HG02870 (cell line): ENCODE measurements around the gene PTRH2.

Experiments used
- ATAC-seq: cut with Tn5 transposase; IDR thresholded peaks from one replicate; pipeline ENCODE4 v1.9.1; 2021; ENCODE audit warnings: mild to moderate bottlenecking, moderate library complexity; ENCODE audit not compliant: unreplicated experiment

The PTRH2 gene

DNA sequence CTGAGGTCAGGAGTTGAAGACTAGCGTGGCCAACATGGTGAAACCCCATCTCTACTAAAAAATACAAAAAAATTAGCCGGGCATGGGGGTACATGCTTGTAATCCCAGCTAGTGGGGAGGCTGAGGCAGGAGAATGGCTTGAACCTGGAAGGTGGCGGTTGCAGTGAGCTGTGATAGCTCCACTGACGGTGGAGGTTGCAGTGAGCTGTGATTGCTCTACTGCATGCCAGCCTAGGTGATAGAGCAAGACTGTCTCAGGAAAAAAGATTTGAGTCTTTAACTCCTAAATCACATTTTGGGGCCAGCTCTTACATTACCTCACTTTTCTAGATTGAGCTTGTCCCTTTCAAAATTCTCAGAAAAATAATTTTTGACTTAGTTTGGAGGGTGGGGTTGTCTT is 15.4 kb upstream of the PTRH2 start:
- no peak for ATAC-seq

DNA sequence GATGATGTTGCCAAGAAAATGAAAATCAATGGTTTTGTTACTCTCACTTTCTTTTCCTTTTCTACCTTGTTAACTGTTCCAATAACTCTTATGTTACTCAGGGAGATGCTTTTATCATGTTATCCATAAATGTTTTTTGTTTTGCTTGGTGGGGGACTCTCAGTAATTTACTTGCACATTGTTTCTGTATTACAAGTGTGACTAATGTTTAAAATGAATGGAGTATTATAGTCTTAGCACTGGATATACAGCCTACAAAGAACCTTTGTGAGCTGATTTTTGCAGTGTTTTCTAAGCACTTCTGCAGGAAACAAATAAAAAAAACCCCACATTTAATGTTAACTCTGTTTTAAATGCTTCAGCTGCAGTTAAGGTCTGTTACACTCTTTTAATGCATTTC is 12.3 kb upstream of the PTRH2 start:
- no peak for ATAC-seq

DNA sequence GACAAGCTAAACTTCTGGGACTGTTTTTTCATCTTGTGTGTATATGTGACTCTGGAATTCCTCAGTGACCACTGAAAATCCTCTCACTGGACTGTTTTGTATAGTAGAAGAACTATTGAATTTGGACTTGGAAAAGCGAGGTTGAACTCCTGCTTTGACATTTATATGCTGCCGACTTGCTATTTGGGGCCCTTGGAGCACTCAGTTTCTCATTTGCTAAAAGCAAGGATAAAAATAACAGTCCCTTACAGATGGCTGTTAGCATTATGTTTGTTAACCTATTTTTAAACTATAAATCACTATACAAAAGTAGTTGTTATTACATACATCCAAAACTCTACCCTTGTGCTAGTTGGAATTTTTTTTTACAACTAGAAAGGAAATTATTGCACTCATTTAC is 9.2 kb upstream of the PTRH2 start:
- ATAC-seq = no peak

DNA sequence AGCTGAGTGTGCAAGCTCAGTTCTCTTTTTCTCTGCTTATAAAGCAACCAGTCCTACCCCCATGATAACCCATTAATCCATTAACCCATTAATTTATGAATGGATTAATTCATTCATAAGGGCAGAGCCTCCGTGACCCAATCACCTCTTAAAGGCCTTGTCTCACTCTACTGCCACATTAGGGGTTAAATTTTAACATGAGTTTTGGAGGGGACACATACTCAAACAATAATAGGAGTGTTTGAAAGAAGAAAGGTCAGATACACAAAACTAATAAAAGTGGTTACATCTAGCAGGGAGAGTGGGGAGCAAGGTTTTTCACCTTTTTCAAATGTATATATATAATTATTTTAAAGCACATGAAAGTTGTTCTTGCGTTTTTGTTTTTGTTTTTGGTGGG is 7.0 kb upstream of the PTRH2 start:
- no peak for ATAC-seq

DNA sequence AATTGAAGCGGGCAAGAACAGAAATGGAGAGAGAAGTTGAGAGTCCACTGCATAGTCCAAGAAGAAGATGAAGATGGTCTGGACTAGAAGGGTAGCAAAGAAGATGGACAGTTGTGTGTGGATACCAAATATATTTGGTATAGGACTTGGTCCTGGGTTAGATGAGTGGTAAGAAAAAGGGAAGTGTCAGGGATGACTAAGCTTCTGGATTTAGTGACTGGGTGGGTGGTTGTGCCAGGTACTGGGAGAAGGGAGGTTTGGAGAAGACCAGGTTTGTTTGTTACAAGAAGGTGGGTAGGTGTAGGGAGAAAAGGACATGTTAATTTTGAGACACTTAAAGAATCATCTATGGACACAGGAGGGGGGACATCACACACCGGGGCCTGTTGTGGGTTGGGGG is 5.6 kb upstream of the PTRH2 start:
- no peak for ATAC-seq

DNA sequence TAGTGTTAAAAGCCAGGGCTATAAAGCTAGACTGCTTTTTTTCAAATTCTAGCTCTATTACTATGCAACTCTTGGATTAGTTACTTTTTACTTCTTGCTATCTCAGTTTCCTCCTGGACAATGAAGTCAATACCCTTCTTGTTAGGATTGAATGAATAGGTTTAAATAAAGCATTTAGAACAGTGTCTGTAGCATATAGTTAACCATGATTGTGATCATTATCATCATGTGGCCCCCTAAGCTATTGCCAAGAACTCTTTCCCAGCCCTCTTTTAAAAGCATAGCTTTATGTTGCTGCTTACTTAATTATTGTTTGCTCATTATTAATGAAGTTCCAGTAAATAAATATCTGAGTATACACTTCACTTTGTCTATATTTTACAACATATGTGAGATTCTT is 4.7 kb upstream of the PTRH2 start:
- ATAC-seq = no peak

DNA sequence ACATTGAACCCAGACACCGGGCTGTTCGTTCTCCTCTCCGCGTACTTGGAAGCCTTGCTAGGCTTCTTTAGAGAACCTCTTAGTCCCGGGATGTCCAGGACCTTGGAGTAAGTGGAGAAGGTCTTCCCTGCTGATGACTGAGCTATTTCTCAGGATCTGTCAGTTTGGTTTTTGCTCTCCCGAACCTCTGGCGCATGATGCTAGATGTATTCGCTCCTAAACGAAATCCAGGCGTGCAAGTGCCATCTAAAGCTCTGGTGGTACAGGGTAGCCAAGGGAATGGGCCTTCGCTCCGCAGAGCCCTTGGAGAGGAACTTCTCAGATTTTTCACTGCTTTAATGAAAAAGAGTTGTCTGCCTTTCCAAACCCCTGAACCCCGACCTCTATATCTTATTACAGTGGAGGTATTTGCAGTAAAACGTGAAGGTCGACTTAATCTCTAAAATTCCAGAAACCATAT is 771 bp upstream of the PTRH2 start:
- no peak for ATAC-seq

DNA sequence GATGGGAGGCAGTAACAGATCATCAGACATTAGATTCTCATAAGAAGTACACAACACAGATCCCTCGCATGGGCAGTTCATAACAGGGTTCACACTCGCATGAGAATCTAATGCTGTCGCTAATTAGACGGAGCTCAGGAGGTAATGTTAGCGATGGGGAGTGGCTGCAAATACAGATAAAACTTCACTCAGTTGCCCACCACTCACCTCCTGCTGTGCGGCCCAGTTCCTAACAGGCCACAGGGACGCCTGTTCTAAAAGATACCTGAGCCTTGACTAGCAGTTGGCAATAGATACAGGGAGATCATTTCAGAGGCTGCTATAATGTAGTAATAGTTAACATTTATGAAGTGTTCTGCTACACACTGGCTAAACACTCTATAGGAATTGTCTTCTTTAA is 4.9 kb downstream of the PTRH2 start:
- ATAC-seq = no peak

DNA sequence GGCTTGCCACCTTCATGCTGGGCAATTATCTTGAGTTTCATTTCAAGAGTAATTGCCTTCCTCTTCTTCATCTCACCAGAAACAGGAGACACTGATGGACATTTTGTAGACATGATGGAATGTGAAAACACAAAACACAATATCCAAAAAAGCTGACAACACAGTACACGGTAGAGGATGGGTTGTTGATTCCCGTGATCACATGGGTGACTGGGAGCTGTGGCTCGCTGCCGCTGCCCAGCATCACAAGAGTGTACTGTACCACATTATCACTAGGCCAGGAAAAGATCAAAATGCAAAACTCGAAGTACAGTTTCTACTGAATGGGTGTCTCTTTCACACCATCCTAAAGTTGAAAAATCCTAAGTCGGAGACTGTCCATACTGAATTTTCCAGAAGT is 7.4 kb downstream of the PTRH2 start:
- ATAC-seq = no peak

DNA sequence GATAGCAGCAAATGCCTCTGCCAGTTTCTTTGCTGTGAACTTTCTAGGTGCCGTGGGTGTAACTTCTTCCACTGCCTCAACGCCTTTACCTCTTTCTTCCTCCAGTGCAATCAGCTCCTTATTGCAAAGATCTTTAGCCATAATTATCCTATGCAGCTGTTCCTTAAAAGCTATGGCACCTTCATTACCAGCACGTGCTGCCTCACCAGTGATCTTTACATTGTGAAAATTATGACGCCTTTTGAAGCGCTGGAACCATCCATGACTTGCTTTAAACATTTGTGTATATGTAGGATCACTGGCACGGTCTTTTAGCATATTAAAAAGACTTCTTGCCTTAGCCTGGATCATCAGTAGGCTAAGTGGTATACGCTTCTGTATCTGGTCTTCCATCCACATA is 8.0 kb downstream of the PTRH2 start:
- ATAC-seq = no peak

DNA sequence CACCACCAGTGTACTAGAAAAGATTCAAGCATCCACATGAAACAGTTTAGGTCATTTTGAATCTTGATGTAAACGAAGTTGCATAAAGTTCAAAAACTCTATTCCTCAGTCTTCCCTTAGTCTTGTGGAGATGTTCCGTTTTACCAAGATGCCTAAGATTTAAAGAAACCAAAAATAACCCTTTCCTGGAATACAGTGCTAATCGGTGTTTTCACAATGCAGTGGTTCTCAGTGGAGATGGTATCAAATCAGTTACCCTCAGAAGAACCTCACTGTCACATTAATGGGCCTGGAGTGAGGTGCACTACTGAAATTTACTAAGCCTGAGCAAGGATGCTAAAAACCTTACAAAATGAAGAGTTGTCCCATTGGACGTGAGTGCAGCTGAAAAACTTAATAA is 9.1 kb downstream of the PTRH2 start:
- ATAC-seq = no peak

DNA sequence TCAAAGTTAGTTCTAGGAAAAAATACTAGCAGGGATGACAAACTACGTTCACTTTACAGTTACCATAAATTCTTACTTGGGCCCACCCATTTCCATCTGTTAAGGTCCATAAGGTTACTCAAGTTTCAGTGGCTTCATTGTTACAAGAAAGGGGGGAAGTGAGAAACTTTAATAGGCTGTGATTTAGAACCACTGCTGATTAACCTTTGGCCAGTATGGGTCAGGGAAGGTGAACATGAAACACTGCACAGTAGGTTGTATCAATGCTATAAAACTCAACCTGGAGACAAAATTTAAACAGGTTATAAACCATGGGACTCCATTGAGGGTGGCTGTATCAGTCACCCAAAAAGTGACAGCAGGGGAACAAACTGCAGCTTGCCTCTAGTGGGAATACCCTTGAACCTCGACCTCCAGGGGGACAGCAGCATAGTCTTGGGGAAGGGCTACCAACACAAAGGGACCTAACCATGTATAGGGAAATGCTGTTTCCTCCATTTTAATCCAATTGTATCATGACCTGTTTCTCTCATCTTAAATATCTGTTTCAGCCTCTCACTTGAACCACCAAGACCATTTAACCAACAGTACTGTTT is 10.4 kb downstream of the PTRH2 start:
- ATAC-seq = no peak

DNA sequence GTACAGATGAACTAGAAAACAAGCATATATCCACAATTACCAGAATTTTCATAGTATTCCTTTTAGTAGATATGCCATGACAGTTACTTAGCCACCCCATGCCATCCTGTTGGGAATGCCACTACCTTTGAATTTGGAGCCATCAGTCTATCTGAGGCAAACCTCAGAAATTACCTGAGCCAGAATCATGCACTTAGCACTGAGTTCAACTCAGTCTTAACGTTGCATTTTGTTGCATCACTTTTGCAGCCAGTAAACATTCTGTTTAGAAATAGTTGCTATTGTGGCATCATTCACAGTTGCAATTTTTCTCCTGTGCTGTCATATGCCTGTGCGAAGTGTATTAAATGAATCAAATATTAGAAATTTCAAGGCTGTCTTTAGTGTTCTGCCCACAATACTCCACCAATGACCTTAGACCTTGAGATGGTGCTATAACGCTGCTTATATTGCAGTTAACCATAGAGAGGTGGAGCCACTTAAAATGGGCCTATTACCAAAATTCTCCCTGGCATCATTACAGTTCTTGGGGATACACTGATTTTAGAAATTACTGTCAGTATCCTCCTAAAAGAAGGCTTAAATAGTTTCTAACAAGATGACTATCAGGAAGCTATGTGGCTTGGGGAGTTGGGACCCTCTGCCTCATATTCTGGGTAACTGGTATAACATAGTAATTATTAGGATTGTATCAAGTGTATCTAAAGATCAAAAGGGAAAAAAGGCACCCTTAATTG is 11.1 kb downstream of the PTRH2 start:
- no peak for ATAC-seq

DNA sequence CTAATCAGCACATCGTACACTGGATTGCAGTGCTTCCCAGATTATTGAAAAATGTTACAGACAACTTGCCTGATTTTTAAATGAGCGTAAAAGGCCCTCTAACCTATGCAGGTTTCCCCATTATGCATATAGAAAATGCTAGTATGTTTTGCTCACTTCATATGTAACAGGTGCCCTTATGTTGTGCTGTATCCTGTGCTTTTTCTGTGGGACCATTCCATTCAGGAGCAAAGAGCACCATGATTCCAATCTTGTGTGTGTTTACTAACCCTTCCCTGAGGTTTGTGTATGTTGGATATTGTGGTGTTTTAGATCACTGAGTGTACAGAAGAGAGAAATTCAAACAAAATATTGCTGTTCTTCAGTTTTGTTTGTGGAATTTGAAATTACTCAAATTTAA is 12.9 kb downstream of the PTRH2 start:
- ATAC-seq = no peak

DNA sequence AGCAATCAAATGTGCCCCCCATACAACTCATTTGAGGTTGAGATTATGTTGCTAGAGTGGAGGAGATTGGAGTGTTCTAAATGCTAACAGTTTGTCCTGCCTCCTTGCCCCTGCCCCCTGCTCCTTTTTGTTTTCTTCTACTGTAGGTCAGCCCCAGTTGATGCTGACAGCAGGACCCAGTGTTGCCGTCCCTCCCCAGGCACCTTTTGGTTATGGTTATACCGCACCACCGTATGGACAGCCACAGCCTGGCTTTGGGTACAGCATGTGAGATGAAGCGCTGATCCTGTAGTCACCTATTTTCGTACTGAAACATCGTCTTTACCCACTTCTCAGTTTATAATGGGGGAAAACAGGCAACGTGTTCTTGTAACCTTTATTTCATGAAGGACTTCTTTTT is 13.6 kb downstream of the PTRH2 start:
- no peak for ATAC-seq

DNA sequence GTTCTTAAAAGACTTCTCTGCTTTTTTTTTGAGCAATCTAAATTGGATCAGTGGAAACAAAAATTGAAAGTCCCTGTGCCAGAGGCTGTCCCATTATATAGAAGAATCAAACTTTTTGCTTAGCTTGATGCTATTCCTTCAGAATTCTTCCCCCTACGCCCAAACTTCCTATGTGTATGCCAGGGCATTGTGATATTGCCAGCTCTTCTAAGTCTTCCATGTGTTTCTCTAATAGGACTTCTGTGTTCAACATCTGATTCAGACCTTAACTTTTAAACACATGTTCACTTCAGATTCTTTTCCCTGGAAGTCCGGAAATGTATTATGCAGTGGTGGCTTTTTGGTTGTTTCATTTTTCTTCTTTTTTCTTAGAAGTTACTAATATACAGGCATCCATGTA is 18.7 kb downstream of the PTRH2 start:
- no peak for ATAC-seq

DNA sequence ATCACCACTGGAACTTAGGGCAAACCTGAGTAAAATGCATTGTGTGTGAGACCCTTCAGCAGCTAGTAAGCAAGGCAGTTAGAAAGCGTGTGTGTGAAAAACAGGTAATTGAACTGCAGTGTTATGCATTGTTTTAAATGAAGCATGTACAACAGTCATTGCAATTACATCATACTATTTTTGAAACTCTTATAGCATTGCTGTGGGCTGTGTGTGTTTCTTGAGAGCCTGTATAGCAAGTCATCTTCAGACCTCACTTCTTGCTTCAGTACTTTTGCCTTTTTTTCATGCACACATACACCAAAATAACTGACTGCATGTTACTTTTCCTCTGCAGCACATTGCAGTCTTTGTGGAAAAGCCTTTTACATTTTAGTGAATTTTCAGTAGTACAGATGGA is 19.2 kb downstream of the PTRH2 start:
- no peak for ATAC-seq

DNA sequence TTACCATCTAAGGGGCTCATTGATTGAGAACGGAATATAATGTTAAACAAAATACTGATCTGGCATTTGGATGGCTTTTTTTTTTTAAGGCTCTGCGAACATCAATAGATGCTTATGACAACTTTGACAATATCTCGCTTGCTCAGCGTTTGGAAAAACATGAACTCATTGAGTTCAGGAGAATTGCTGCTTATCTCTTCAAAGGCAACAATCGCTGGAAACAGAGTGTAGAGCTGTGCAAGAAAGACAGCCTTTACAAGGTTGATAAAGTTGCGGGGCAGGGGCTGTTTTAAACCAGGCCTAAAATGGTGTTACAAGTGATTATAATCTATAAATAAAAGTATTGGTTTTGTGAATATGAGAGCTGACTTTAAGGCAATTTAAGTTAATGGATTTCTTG is 22.3 kb downstream of the PTRH2 start:
- ATAC-seq = no peak

DNA sequence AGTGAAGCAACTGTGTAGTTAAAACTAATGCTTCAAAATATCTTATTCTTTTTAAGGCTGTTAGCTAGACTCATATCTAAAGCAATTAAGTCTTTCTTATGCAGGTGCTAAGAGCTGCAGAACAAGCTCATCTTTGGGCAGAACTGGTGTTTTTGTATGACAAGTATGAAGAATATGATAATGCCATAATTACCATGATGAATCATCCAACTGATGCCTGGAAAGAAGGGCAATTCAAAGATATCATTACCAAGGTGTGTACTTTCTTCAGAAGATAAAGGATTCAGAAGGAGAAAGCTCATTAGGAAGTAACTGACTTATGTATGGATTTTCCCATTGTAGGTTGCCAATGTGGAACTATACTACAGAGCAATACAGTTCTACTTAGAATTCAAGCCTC is 23.9 kb downstream of the PTRH2 start:
- ATAC-seq = no peak

DNA sequence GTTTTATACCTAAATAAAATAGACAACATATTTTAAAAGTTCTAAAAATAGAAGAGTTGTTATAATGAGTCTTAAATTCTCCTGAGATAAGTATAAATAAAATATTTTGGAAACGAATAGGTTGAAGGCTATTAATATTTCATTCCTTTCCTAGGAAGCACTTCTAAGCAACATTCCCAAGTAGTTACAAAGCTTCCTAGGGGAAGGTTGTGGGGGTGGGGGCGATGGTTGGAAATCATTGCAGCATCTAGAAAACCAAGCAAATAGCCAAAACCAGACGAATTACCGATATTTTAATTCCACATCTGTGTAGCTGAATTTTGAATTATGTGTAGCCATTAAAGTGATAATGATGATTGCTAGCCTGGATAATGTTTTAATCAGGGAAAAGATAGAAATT is 26.9 kb downstream of the PTRH2 start:
- ATAC-seq = no peak

DNA sequence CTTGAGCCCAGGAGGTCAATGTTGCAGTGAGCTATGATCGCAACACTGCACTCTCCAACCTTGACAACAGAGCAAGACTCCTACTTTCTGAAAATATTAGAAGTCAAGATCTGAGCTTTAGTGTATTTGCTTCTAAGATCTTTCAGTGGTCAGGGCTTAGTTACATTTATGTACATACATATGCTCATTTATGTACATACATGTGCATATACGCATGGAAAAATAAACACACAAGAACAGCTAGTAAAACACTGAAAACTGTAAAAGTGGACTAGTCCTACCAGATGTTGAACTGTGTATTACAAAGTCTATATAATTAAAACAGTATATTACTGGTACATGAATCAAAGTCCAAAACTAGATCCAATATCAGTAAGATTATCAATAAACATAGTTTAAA is 28.3 kb downstream of the PTRH2 start:
- no peak for ATAC-seq

DNA sequence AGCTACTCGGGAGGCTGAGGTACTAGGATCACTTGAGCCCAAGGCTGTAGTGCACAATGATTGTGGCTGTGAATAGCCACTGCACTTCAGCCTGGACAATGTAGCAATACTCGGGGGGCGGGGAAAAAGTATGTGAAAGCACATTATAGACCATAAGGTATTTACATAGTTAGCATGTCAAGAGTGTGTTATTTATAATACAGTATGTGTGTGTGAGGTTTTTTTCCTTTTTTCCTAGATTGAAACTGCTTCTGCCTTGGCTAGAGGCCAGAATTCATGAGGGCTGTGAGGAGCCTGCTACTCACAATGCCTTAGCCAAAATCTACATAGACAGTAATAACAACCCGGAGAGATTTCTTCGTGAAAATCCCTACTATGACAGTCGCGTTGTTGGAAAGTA is 30.5 kb downstream of the PTRH2 start:
- no peak for ATAC-seq

DNA sequence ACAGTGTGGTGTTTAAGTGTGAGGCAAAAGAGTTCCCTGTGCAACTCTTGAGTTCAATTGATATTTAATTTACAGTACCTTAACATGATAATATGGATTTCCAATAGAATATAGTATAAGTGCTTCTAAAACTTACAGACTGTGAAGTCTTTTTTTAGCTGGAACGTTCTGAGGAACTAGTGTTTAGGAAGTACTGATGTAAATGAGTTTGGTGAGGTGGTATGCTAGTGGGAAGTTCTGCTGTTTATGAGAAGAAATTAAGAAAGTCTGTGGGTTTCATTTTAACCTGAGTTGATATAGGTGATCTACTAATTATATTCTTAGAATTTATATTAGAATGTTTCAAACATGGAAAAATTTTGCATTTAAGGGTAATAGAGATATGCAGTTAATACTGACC is 32.0 kb downstream of the PTRH2 start:
- no peak for ATAC-seq
